T-helper 22 cell (primary cell): ENCODE measurements around the gene NXPH4.

Experiments
- DNase-seq: peaks from one replicate; pipeline ENCODE4 v3.0.0-alpha.2; 2020; ENCODE audit warnings: low read depth

NXPH4 gene

DNA sequence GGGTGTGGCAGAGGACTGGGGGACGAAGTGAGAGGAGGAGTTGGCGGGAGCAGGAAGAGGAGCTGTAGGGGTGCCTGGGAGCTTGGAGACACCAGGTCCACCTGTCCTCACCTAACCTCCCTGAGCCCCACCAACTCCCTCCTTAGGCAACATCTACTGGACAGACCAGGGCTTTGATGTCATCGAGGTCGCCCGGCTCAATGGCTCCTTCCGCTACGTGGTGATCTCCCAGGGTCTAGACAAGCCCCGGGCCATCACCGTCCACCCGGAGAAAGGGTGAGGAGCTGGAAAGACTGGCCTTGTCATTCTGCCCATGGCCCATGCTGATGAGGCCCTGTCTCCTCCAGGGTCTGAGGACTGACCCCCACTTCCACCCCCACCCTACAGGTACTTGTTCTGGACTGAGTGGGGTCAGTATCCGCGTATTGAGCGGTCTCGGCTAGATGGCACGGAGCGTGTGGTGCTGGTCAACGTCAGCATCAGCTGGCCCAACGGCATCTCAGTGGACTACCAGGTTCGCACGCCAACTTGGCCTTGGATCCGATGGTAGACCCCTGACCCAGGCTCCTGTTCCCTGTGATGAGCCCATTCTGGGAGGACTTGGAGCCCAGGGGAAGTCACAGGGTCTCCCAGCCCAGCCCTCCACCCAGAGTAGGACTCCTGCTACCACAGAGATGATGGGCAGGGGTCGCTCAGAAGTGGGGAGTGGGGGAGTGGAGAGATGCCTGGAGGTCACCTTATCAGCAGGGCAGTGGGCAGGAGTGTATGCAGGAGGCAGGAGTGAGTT is 32.5 kb upstream of the NXPH4 start:
- DNase-seq, result no peak

DNA sequence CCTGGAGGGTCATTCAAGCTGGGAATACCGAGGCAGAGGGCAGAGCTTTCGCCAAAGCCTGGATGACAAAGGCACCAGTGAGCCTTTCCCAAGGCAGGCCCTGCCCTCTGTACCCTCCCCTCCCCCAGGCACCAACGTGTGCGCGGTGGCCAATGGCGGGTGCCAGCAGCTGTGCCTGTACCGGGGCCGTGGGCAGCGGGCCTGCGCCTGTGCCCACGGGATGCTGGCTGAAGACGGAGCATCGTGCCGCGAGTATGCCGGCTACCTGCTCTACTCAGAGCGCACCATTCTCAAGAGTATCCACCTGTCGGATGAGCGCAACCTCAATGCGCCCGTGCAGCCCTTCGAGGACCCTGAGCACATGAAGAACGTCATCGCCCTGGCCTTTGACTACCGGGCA is 31.2 kb upstream of the NXPH4 start:
- no peak for DNase-seq

DNA sequence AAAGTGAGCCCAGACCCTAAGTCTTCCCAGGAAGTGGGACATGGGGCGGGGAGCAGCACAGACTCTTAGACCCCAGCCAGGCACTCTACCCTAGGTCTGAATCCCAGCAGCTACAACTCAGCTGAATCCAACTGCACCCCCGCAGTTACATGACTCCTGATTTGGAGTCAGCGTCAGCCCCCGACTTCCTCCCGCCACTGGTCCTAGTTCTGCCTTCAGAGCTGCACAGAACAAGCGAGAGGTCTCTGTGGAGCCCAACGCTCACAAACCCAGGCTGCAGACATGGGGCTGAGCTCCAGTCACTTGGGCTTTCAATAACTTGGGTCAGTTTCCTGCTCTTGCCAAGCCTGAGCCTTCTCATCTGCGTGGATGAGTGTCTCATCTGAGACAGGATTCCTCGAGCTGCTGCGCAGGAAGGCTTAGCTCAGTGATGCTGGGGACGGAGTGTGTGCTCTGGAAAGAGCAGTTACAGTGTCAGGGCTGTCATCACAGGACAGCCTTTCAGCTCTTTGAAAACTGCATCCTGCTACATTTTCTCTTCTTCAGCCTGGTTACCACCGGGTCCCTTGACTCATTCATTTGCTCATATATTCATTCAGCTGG is 30.6 kb upstream of the NXPH4 start:
- no peak for DNase-seq

DNA sequence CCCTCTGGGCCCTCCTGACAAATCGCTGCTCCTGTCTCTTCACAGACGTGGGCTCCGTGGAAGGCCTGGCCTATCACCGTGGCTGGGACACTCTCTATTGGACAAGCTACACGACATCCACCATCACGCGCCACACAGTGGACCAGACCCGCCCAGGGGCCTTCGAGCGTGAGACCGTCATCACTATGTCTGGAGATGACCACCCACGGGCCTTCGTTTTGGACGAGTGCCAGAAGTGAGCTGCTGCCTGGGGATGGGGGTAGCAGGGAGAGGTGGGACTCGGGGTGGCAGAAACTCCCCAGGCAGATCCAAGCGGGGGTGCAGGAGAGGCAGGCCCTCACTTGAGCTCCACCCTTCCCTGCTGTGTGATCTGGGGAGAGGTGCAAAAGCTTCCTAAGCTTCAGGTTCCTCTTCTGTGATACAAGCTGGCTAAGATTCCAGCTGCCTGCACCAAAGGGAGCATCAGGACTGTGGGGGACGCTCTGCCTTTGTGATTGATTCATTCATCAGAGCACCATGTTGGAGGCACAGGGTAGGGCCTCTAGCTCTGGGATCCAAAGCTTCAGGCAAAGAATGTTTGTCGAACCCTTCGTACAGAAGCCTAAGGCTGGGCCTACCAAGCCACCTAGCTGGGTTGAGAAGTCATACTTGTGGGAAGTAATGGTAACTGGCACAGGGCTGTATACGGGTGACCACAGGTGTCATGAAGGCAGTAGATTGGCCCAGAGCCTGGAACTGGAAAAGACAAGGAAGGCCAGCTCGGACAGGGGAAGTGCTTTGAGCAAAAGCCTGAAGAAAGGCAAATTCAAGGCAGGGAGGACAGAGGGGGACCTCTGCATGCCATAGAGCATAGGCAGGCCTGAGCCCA is 29.1 kb upstream of the NXPH4 start:
- DNase-seq, result no peak

DNA sequence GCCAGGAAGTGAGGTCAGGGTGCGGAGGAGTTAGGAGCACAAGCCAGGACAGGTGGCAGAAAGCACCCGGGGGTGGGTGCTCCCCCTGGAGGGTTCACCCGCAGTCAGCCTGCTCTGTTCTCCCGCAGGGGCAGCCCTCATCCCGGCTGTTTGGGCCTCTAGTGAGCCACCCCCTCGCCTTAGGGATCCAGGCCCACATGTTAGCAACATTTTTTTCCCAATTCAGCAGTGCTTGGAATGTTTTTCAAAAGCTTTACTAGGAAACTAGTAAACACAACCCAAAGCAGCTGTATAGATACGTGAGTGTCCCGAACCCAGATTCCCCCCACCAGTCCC is 28.5 kb upstream of the NXPH4 start:
- DNase-seq, result no peak

DNA sequence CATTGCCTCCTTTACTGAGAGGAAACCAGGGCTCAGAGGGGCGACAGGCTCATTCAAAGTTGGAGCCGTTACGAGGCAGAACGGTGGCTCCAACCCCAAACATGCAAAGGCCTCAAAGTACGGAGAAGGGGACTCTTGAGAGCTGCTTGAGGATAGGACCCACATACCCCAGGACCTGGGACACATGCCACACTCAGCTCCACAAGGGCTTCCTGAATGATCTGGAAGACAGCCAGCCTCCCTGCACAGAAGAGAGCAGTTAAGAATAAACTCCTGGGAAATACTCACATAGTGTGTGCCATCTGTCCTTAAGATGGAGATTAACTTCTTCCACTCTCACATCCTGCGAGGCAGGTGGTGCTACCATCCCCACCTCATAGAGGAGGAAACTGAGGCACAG is 26.6 kb upstream of the NXPH4 start:
- DNase-seq, result no peak

DNA sequence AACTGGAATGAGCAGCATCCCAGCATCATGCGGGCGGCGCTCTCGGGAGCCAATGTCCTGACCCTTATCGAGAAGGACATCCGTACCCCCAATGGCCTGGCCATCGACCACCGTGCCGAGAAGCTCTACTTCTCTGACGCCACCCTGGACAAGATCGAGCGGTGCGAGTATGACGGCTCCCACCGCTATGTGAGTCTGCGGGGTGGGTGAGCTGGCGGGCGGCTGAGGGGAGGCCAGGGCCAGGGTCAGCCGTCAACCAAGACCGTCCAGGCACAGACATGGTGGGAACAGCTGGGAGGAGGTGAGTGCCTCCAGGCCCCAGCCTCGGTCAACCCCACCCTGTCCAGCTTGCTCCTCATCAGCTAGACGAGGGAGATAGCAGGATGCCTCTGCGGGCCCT is 25.8 kb upstream of the NXPH4 start:
- no peak for DNase-seq

DNA sequence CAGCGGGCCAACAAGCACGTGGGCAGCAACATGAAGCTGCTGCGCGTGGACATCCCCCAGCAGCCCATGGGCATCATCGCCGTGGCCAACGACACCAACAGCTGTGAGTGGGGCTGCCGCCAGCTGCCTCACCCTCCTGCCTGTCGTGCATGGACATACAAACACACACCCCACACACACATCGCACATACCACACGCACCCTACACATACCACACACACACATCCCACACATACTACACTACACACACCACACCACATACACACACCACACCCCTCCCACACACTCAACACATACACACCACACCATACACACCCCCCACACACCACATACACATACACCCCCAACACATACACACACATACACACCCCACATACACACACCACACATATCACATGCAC is 25.2 kb upstream of the NXPH4 start:
- DNase-seq, result no peak

DNA sequence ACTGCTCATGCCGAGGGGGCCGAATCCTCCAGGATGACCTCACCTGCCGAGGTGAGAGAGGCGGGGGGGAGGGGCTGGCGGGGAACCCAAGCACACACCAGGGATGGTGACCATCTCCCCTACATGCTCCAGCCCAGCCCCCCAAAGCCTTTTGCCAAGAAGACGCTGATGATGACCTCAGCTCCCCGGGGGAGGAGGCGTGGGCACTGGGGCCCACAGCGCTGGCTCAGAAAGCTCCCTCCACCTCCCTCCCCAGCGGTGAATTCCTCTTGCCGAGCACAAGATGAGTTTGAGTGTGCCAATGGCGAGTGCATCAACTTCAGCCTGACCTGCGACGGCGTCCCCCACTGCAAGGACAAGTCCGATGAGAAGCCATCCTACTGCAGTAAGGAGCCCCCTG is 23.7 kb upstream of the NXPH4 start:
- DNase-seq, result no peak

DNA sequence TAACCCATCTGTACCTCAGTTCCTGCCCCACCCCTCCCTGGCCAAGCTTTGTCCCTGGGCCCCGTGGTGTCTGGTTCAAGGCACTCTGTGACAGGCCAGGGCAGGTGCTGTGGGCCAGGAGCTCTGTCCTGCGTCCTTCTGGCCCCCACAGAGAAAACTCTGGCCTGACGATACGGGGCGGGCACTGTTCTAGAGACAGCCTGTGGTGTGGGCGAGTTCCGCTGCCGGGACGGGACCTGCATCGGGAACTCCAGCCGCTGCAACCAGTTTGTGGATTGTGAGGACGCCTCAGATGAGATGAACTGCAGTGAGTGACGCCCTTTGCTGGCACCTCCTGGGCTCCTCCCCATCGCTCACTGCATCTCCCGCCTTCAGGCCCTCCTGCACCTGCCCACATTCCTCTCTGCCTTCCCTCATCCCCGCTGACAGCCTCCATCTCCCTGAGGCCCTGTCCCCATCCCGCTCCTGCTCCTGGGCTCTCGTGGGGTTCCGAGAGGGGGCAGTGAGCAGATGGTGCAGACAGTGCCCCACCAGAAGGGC is 22.8 kb upstream of the NXPH4 start:
- DNase-seq, result no peak

DNA sequence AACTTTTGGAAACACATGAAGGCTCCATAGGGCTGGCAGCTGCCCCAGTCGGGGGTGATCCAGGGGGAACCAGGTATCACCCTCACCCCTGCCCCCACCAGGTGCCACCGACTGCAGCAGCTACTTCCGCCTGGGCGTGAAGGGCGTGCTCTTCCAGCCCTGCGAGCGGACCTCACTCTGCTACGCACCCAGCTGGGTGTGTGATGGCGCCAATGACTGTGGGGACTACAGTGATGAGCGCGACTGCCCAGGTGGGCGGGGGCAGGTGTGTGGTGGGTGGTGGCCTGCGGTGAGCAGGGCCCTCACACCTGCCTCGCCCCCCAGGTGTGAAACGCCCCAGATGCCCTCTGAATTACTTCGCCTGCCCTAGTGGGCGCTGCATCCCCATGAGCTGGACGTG is 22.3 kb upstream of the NXPH4 start:
- no peak for DNase-seq

DNA sequence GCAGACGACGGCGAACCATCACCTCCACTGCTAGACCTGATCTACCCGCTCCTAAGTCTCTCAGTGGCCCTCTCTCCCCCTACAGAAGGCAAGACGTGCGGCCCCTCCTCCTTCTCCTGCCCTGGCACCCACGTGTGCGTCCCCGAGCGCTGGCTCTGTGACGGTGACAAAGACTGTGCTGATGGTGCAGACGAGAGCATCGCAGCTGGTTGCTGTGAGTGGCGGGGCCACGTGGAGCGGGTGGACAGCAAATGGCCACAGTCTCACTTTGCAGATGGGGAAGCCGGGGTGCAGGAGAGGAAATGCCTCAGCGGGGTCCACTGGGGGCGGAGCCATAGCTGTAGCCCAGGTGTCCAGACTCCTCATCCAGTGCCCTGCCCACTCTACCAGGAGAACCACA is 21.4 kb upstream of the NXPH4 start:
- no peak for DNase-seq

DNA sequence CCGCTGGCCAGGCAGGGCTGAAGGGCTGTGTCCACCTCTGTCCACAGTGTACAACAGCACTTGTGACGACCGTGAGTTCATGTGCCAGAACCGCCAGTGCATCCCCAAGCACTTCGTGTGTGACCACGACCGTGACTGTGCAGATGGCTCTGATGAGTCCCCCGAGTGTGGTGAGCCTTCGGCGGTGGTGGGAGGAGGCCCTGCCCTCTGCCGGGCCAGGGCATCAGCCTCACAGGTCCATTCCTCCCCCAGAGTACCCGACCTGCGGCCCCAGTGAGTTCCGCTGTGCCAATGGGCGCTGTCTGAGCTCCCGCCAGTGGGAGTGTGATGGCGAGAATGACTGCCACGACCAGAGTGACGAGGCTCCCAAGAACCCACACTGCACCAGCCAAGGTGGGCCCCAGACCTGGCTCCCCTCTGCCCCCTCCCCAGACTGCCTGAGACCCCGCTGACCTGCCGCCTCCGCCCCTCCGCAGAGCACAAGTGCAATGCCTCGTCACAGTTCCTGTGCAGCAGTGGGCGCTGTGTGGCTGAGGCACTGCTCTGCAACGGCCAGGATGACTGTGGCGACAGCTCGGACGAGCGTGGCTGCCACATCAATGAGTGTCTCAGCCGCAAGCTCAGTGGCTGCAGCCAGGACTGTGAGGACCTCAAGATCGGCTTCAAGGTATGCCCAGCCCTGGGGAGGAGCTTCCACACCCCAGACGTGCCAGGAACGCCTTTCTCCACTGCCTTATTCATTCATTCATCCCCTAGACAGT is 20.8 kb upstream of the NXPH4 start:
- DNase-seq, result no peak

DNA sequence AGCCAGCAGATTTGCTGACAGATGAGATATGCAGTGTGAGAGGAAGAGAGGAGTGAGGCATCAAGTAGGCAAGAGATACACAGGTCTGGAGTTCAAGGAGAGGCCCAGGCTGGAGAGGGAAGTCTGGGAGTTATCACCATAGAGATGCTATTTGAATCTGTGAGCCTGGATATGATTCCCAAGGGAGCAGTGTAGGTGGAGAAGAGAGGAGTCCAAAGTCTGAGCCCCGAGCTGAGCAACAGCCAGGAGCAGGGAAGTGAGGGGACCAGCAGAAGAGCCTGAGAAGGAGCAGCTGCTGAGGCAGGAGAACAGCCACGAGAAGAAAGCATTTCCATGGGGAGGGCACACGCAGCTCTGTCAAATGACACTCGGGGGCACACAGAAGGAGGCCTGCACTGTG is 20.2 kb upstream of the NXPH4 start:
- no peak for DNase-seq

DNA sequence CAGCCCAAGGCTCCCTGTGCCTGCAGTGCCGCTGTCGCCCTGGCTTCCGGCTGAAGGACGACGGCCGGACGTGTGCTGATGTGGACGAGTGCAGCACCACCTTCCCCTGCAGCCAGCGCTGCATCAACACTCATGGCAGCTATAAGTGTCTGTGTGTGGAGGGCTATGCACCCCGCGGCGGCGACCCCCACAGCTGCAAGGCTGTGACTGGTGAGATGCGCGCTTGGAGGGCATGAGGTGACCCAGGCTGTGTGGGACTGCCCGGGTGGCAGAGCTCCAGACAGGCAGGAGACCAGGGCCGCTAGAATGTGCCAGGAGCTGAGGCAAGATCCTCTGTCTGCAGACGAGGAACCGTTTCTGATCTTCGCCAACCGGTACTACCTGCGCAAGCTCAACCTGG is 19.6 kb upstream of the NXPH4 start:
- DNase-seq, result no peak

DNA sequence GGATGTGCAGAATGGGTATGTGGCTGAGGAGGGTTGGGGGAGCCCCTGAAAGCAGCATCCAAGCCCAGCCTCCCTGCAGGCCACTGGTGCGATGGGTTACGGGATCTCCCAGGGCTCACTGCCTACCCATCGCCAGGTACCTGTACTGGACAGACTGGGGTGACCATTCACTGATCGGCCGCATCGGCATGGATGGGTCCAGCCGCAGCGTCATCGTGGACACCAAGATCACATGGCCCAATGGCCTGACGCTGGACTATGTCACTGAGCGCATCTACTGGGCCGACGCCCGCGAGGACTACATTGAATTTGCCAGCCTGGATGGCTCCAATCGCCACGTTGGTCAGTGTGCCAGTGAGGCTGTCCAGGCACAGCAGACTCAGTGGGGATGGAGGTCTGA is 18.3 kb upstream of the NXPH4 start:
- no peak for DNase-seq

DNA sequence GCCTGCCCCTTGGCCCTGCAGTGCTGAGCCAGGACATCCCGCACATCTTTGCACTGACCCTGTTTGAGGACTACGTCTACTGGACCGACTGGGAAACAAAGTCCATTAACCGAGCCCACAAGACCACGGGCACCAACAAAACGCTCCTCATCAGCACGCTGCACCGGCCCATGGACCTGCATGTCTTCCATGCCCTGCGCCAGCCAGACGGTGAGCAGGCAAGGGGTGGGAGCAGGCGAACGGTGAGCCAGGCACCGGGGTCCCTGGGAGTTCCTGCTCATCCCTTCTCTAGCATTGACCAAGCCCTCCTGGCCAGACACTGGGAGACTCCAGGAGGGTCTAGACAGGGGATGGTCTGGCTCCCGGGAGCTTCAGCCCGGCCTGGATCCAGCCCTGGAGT is 17.4 kb upstream of the NXPH4 start:
- no peak for DNase-seq

DNA sequence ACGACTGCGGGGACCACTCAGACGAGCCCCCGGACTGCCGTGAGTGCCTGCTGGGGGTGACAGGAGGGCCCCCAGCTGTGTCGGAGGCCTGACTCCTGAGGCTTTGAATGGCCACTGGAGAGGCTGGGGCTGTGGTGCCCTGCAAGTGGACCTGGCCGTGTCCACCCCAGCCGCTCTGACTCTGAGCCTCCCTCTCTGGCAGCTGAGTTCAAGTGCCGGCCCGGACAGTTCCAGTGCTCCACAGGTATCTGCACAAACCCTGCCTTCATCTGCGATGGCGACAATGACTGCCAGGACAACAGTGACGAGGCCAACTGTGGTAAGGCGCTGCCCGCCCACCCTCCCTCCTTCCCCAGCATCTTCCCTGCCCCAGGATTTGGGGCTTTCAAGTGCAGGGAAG is 16.1 kb upstream of the NXPH4 start:
- no peak for DNase-seq

DNA sequence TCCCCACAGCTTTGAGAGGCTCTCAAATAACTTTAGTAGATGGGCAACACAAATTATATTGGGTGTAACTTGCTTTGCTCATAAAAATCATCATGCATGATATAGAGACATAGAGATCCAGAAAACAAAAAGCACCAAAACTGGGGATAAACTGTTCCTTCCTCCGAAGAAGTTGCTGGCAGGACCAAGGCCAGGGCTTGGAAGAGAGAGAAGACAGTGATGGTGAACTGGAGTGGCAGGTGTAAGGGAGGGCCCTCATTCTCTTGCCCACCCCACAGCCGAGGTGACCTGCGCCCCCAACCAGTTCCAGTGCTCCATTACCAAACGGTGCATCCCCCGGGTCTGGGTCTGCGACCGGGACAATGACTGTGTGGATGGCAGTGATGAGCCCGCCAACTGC is 15.4 kb upstream of the NXPH4 start:
- DNase-seq, result no peak

DNA sequence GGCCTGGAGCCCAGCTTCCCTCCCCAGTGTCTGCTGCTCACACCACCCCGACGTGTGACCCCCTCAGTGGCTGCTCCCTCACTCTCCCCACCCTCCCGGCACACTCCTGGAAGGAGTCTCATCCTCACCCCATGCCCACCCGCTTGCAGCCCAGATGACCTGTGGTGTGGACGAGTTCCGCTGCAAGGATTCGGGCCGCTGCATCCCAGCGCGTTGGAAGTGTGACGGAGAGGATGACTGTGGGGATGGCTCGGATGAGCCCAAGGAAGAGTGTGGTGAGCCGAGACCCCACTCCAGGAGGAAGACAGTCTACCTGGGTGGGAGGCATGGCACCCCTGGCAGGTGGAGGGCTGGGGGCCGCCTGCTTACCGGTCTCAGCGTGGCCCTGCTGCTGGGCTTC is 15.0 kb upstream of the NXPH4 start:
- no peak for DNase-seq

DNA sequence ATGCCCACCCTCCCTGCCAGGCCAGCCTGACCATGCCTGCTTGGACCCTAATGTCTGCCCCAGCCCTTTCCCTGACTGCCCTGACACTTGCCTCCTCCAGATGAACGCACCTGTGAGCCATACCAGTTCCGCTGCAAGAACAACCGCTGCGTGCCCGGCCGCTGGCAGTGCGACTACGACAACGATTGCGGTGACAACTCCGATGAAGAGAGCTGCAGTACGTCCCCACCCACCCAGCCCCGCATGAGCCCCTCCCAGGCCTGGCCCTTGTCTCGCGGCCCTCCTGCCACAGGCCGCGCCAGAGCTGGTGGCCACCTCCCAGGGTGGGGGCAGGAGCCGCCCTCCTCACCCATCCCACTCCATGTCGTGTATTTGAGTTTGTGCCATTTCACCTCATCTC is 14.3 kb upstream of the NXPH4 start:
- no peak for DNase-seq

DNA sequence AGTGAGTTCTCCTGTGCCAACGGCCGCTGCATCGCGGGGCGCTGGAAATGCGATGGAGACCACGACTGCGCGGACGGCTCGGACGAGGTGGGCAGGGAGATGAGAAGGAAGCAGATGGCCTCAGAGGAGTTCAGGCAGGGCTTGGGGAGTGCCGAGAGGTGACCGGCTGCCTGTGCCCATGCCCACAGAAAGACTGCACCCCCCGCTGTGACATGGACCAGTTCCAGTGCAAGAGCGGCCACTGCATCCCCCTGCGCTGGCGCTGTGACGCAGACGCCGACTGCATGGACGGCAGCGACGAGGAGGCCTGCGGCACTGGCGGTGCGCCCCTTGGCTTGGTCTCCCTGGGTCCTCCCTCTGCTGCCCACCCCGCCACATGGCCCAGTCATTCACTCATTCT is 13.4 kb upstream of the NXPH4 start:
- no peak for DNase-seq
